DLD1 (cell line): ENCODE results near the gene YARS1.

Source experiments
- in situ Hi-C: cut with HindIII; loops from 2 replicates; pipeline ENCODE4 v1.10.0; 2017; ENCODE audit warnings: low sequenced_read_pairs

YARS1 gene

GRCh38 chr1:32748926-32749325 lies 68.2 kb downstream of the YARS1 start:
- in situ Hi-C loops: no loop called here

- in situ Hi-C loops: no loop called here
Measured at GRCh38 chr1:32748348-32748747, 68.8 kb downstream of the YARS1 start.

- in situ Hi-C loops: no loop called here
Measured at GRCh38 chr1:32746130-32746529, 71.0 kb downstream of the YARS1 start.

GRCh38 chr1:32744071-32744425 lies 73.1 kb downstream of the YARS1 start:
- in situ Hi-C loops: no loop called here

GRCh38 chr1:32743380-32744070 lies 73.6 kb downstream of the YARS1 start:
- in situ Hi-C loops: no loop called here

- in situ Hi-C loops: no loop called here
Measured at GRCh38 chr1:32742956-32743355, 74.2 kb downstream of the YARS1 start.

GRCh38 chr1:32742199-32742947 lies 74.8 kb downstream of the YARS1 start:
- in situ Hi-C loops: no loop called here

- in situ Hi-C loops: no loop called here
Measured at GRCh38 chr1:32741413-32742198, 75.6 kb downstream of the YARS1 start.

- in situ Hi-C loops: no loop called here
Measured at GRCh38 chr1:32741059-32741412, 76.1 kb downstream of the YARS1 start.

- in situ Hi-C loops: no loop called here
Measured at GRCh38 chr1:32736812-32737791, 80.1 kb downstream of the YARS1 start.

- in situ Hi-C loops: no loop called here
Measured at GRCh38 chr1:32733582-32734321, 83.4 kb downstream of the YARS1 start.

- in situ Hi-C loops: no loop called here
Measured at GRCh38 chr1:32729254-32730046, 87.7 kb downstream of the YARS1 start.

GRCh38 chr1:32728413-32729077 lies 88.6 kb downstream of the YARS1 start:
- in situ Hi-C loops: no loop called here

- in situ Hi-C loops: no loop called here
Measured at GRCh38 chr1:32727876-32728275, 89.3 kb downstream of the YARS1 start.

- in situ Hi-C loops: no loop called here
Measured at GRCh38 chr1:32725615-32725982, 91.6 kb downstream of the YARS1 start.
